Heart left ventricle (tissue), 16 donors: Measurements from ENCODE around the gene PTCSC3. TPM values are rescaled to one million over a fixed set of nuclear protein-coding genes. Genes with fewer than 3 reads are reported as not detected.

Experiments used
- ATAC-seq, 4 donors: fragments of 200-7000 bp; cut with Tn5 transposase; one replicate each; pipeline ENCODE4 v1.9.1; 2020 to 2022; ENCODE audit warnings: moderate library complexity in 4 of 4, mild to moderate bottlenecking in 3 of 4, moderate number of reproducible peaks in 1 of 4
- DNase-seq, 5 donors: peaks; one replicate each; pipeline ENCODE4 v3.0.0-alpha.2; 2020
- H3K27ac ChIP-seq, 12 donors: fragments of 200-600 bp; sonication (generic) in 4 of 12; one replicate each; pipeline versions ENCODE4 v1.5.0 to v1.8.0; 2016 to 2022; ENCODE audit warnings: mild to moderate bottlenecking in 2 of 12
- H3K27me3 ChIP-seq, 9 donors: fragments of 200-600 bp; sonication (generic) in 2 of 9; one replicate each; pipeline versions ENCODE4 v1.5.1 to v1.8.0; 2016 to 2022; ENCODE audit warnings: mild to moderate bottlenecking in 3 of 9
- H3K36me3 ChIP-seq, 9 donors: fragments of 200-600 bp; sonication (generic) in 2 of 9; one replicate each; pipeline versions ENCODE4 v1.5.0 to v1.8.0; 2018 to 2022; ENCODE audit warnings: mild to moderate bottlenecking in 2 of 9
- H3K4me1 ChIP-seq, 12 donors: fragments of 200-600 bp; sonication (generic) in 4 of 12; one replicate each; pipeline versions ENCODE4 v1.5.0 to v1.8.0; 2016 to 2022; ENCODE audit warnings: mild to moderate bottlenecking in 3 of 12
- H3K4me3 ChIP-seq, 12 donors: fragments of 200-600 bp; sonication (generic) in 4 of 12; one replicate each; pipeline versions ENCODE4 v1.5.0 to v1.8.0; 2017 to 2022; ENCODE audit warnings: mild to moderate bottlenecking in 9 of 12, moderate library complexity in 4 of 12
- H3K9me3 ChIP-seq, 12 donors: fragments of 200-600 bp; sonication (generic) in 4 of 12; one replicate each; pipeline versions ENCODE4 v1.5.0 to v1.8.0; 2016 to 2022; ENCODE audit warnings: mild to moderate bottlenecking in 1 of 12
- POLR2A ChIP-seq, 2 donors: fragments of 450-650 bp; IDR thresholded peaks; one replicate each; pipeline ENCODE4 v1.6.1; 2017; ENCODE audit warnings: antibody characterized with exemption in 2 of 2, mild to moderate bottlenecking in 2 of 2, moderate library complexity in 2 of 2
- WGBS, 4 donors: extraction: QIAGEN DNeasy Blood & Tissue Kit in 2 of 4; methylation state at CpG; one replicate each; pipeline versions ENCODE4 v1.1.5 to v1.1.7; 2013 to 2018; 5-methylcytosine and 5-hydroxymethylcytosine counted together
- intact Hi-C, 10 donors: fragments of 100-400 bp; cut with DNase I; formaldehyde crosslinking; loops; one replicate each; pipeline versions ENCODE4 v1.11.1 to v1.14.2; 2022
- polyA plus RNA-seq, 2 donors: library from polyadenylated mRNA; stranded (reverse); fragments of 200-250 nt; gene quantifications; one replicate each; pipeline ENCODE4 v1.2.3, GENCODE V29; 2013
- total RNA-seq, 9 donors: library from RNA; depleted of rRNA in 2 of 9; stranded (reverse); fragments of >200 nt in 2 of 9; fragmentation: NEBNext Ultra II Directional in 3 of 9; extraction: Animal tissue kit (Norgen Biotek cat#: 25700) in 3 of 9; gene quantifications; one replicate each; pipeline versions ENCODE4 v1.1.0 to v1.2.4, GENCODE V29; 2016 to 2023
- TF ChIP-seq, protein P1 (sequence below), 12 donors: fragments of 200-600 bp; sonication (generic) in 4 of 12; IDR thresholded peaks; one replicate each; pipeline versions ENCODE4 v1.5.0 to v1.8.0; 2018 to 2022; ENCODE audit warnings: antibody characterized with exemption in 12 of 12, mild to moderate bottlenecking in 5 of 12
- donor health status: ischemic (EF 13 %, LVEDD 7.1; RV severe dilation, severe dysfunction).
- donor health status: healthy with polysubstance abuse.
- donor health status: DM: no; HTN: yes; CAD: no.
- donor health status: DM: no; HTN: no; CAD: no.
- donor health status: ischemic (EF 25% LVEDD 6.9; RV normal size, moderate dysfunction).
- donor health status: ischemic (EF 25% LVEDD 5.7; RV mildly dilated, moderate dysfunction).
- donor health status: healthy.
- donor health status: DM: yes; HTN: yes; CAD: no.
- donor health status: ischemic (EF 35%, LVEDD 5.7; RV mildly dilated, moderate dysfunction).
- donor health status: nonischemic (EF 11% LVEDD 7.7; RV severe dilation, severe dysfunction).
- donor health status: DM: yes; HTN: yes; CAD: no.
- donor health status: PGD.
- donor health status: ischemic (EF 29% LVEDD 5.4; RV normal size, mild dysfunction).
- donor health status: nonischemic (EF 23%, LVEDD 6.1; RV moderate dilation, normal function).

The PTCSC3 gene
- total and polyA plus RNA-seq, 11 donors = not detected

DNA sequence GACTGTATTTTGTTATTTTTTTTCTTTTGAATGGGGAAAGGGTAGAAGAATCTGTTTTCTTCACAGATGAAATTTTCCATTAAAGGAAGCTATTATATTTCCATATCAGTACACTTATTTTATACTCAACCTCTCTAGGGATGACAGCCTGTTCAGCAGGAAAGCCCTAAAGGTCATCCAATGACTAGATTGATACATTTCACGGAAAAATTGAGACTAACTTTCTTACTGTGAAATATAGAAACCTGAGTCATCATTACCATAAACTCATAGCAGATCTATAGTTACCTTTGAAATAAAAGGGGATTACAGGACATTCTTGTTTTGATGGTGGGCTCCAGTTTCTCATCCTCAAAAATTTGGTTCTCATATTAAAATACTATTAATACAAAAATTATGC is 36.1 kb upstream of the PTCSC3 start:
- no peak for ATAC-seq
- H3K4me3 ChIP-seq = no peak overlapping the region
- no peaks in the 10 kb centered on the region for H3K9me3 ChIP-seq
- H3K27ac ChIP-seq = no peak overlapping the region
- TF ChIP-seq POLR2A (IDR thresholded peaks at IDR 0.05) = no peak
- TF ChIP-seq, protein P1, sequence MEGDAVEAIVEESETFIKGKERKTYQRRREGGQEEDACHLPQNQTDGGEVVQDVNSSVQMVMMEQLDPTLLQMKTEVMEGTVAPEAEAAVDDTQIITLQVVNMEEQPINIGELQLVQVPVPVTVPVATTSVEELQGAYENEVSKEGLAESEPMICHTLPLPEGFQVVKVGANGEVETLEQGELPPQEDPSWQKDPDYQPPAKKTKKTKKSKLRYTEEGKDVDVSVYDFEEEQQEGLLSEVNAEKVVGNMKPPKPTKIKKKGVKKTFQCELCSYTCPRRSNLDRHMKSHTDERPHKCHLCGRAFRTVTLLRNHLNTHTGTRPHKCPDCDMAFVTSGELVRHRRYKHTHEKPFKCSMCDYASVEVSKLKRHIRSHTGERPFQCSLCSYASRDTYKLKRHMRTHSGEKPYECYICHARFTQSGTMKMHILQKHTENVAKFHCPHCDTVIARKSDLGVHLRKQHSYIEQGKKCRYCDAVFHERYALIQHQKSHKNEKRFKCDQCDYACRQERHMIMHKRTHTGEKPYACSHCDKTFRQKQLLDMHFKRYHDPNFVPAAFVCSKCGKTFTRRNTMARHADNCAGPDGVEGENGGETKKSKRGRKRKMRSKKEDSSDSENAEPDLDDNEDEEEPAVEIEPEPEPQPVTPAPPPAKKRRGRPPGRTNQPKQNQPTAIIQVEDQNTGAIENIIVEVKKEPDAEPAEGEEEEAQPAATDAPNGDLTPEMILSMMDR (IDR thresholded peaks at IDR 0.05) = no peak
- DNase-seq = no peak
- no peaks in the 10 kb centered on the region for H3K36me3 ChIP-seq
- H3K27me3 ChIP-seq = peaks cover 0 to 20% (median 4%) of the 10 kb centered on the region in 9 donors
- H3K4me1 ChIP-seq = no peaks in the 10 kb centered on the region
- 32 to 51% (median 35%) methylated on average over 1 of the region's 1 CpG for WGBS, 4 donors
- intact Hi-C loops = loop anchor here in 2 of 10 donors (10.0 kb wide), 2 partner anchors 152 to 162 kb away; no protein-coding TSS in a partner anchor

DNA sequence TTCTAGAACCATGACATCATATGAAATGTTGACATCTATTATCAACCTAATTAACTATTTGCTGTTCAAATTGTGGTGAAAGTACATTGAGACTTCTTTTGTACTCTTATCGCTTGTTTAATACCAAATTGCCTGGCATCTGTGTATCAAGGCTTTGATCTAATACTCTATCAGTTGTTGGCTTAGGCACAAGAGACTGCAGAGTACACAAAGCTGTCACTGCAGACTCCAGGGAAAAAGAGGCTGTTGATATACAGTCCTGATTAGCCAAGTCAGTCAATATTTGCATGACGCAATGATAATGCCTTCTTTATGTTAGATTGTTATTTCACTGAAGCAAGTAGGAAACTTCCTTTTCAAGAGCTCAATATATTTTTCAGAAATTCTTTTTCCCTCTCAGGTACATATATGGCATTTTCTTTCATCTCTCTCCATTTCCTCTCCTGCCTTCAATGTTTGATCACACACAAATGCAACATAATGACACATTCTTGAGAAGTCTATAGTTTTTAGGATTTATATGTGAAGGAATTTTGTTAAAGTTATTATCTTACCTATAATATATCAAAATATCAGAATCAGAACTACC is 32.3 kb upstream of the PTCSC3 start:
- DNase-seq = no peak
- intact Hi-C loops = no loop called here
- TF ChIP-seq, protein P1 (IDR thresholded peaks at IDR 0.05) = no peak
- H3K9me3 ChIP-seq = peaks cover 0 to 4% (median 0%) of the 10 kb centered on the region in 12 donors
- ATAC-seq = no peak
- 76 to 80% (median 78%) methylated on average over 2 of the region's 2 CpGs for WGBS, 4 donors
- H3K4me3 ChIP-seq = no peak overlapping the region
- H3K4me1 ChIP-seq = no peaks in the 10 kb centered on the region
- H3K36me3 ChIP-seq = no peaks in the 10 kb centered on the region
- H3K27ac ChIP-seq = no peak overlapping the region
- no peaks in the 10 kb centered on the region for H3K27me3 ChIP-seq

DNA sequence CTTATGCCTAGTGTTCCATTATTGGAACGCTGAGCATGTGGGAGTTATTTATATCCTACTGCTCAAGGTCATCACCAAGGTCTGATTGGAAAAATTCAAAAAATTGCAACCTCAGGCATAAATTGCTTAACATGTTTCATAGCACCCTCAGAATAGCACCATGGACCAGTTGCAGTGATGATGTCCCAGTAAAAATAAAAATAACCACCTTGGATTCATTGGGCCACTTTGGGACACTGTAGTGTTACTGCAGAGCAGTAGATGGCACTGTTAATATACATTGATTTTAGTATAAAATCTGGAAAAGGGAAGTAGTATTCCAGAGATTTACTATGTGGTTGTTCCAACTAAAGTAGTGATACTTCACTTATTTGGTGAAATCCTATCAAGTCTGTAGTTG is 31.0 kb upstream of the PTCSC3 start:
- H3K4me3 ChIP-seq = no peak overlapping the region
- 82 to 90% (median 84%) methylated on average over 1 of the region's 1 CpG for WGBS, 4 donors
- no peak for DNase-seq
- H3K9me3 ChIP-seq = peaks cover 0 to 12% (median 2%) of the 10 kb centered on the region in 12 donors
- no peak overlapping the region for H3K27ac ChIP-seq
- intact Hi-C loops = no loop called here
- no peaks in the 10 kb centered on the region for H3K36me3 ChIP-seq
- H3K4me1 ChIP-seq = no peaks in the 10 kb centered on the region
- ATAC-seq = no peak
- no peaks in the 10 kb centered on the region for H3K27me3 ChIP-seq
- TF ChIP-seq, protein P1 (IDR thresholded peaks at IDR 0.05) = peak in 5 of 12 donors; percentile 9 to 29 (median 23)
- no peak for TF ChIP-seq POLR2A (IDR thresholded peaks at IDR 0.05)

DNA sequence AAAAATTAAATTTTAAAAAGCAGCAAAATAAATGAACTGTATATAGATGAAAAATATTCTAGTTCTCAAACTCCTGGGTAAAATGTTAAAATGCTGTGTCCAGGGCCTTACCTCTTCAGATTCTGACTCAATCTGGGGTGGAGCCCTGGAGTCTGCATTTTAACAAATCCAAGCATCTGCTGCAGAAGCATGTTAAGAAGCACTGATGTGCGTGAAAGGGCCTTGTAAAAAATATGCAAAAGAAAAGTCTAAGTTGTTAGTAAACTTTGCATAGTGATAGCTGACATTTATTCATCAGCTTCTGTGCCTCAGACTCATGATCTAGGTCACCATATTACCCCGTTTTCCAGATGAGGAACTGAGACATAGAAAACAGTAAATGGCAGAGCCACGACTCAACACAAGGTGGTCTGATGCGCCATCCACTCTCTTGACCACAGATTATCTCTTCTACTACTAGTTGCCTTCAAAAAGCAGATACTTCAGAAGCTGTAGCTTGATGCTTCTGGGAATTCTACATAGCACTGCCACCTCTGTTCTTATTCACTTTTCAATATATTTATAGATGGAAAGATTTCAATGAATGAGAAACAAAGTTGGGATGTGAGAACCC is 28.0 kb upstream of the PTCSC3 start:
- Histone ChIP-seq H3K36me3 (no peaks in the 10 kb centered on the region), H3K27me3 (peaks cover 0 to 4% (median 0%) of the 10 kb centered on the region in 9 donors), H3K9me3 (peaks cover 0 to 16% (median 3%) of the 10 kb centered on the region in 12 donors), H3K4me1 (no peaks in the 10 kb centered on the region), H3K4me3 (no peak overlapping the region), H3K27ac (no peak overlapping the region)
- no peak for DNase-seq
- WGBS, 4 donors = 73 to 83% (median 81%) methylated on average over 4 of the region's 4 CpGs
- intact Hi-C loops = no loop called here
- no peak for TF ChIP-seq POLR2A (IDR thresholded peaks at IDR 0.05)
- TF ChIP-seq, protein P1 (IDR thresholded peaks at IDR 0.05) = no peak
- no peak for ATAC-seq
